OCI-M2 (cell line): ENCODE data around the gene ACY1.

Experiments
- DNase-seq: peaks from one replicate; lab custom pipeline; 2025; ENCODE audit not compliant: unreplicated experiment; lab: John Stamatoyannopoulos, UW

The ACY1 gene

DNA sequence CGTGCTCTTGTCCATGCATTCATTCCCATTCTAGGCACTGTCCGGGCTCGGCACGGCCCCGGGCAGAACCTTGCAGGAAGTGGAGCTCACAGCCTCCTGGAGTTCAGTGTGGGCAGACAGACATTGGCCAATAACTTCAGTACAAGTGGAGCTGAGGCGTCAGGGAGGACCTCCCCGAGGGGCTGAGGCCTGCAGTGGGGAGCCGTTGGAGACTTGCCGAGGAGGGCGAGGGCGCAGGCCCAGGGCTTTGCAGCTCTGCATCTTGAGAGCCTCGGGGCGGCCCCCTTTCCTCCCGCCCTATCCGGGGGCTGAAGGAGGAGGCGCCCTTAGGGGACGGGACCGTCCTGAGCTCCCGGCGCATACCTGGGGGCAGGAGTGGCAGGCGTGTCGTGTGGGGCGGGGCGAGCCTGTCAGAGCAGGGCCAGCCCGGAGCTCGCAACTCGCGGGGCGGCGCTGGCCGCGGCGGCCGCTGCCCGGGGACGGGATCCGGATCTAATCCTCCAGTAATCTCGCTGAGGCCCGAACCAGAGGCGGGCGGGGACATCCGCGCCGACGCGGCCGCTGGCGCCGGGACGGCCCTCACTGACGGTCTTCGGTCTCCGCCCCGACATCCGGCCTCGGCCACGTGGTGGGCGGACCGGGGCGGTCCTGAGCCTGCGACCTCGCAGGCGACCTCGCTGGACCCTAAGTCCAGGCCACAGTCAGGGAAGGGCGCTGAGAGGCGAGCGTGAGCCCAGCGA lies at the start of gene ACY1:
Gene ACY1 (plus strand): TSS at position 698 of the 740 bp plus-strand sequence. CDS start 530 bp downstream, outside the sequence.
- peak; percentile 59 for DNase-seq

DNA sequence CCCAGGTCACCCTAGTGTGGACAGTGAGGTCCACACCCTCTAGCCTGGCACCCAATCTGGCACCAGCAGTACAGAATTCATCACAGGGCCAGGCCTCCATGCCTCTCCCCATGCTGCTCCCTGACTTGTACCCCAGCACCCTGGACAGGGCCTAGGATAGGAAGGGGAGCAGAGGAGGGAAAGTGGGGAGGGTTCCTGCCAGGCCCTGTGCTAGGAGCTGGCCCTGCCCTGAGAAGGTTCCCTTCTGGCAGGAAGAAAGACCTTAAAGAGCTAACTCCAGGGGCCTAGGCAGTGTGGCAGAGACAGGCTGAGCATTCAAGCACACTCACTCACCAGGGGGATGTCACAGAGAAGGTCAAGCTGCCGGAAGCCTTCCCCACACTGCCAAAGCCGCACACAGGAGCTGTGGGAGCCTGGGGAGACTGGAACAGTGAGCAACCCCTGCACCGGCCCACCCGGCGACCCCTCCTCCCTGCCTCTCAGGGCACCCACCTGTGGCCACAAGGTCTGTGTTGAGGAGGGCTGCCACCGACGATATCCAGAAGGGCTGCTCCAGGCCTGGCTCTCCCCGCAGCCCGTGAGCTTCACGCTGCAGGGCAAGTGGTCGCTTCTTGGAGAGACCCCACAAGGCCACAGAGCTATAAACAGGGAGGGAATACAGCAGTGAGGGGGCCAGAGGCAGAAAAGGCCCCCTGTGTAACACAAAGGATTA lies 49.0 kb upstream of the ACY1 start:
- no peak for DNase-seq

DNA sequence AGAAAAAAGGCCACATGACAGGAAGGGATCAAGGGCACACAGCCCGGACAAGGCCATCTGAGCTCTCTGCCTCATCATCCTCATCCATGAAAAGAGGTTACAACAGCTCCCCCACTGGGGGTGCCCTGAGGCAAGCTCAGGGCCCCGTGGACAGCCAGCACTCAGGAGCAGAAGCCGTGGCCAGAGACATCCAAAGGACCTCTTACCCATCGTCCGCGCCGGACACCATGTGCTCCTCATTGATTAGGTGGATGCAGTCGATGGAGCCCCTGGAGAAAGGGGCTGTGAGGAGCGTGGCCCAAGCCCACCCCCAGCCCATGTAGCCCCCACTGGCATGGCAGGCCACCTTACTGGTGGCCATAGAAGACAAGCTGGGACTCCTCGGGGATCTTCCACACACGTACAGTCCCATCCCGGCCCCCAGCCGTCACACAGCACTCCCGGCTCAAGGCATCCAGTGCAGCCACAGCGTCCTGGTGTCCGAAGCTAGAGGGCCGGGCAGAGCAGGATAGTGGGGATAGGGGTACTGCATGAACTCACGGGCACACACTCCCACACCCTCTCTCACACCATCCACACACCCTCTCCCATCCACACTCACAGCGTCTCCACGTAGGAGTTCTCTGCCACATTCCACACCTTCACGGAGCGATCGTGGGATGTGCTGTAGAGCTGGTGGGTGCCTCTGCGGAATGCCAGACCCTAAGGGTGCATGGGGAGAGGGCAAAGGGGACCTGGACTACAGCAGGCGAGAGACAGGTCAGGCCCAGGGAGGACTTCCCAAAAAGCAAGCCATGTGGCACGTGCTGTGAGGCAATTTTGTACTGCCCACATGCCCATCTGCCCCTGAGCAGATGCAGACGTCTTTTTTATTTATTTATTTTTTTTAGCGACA lies 48.1 kb upstream of the ACY1 start:
- DNase-seq: no peak

GRCh38 chr3:51935886-51936755 lies 47.2 kb upstream of the ACY1 start:
- no peak for DNase-seq

DNA sequence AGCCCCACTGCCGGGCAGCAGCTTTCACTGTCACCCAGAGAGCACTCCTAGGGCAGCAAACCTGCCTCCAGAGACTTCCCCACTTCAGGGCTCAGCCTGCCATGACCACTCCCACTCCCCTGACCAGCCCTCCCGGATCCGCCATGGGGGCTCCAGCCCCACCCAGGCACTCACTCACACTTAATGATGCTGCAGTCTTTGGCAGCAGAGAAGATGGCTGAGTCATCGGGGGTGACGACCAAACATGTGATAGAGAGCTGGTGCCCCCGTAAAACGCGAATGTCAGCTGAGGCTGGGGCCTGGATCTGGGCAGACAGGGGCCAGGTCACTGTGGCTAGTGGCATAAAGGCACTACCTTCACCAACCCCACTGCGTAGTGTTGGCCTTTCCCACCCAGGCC lies 46.3 kb upstream of the ACY1 start:
- no peak for DNase-seq

DNA sequence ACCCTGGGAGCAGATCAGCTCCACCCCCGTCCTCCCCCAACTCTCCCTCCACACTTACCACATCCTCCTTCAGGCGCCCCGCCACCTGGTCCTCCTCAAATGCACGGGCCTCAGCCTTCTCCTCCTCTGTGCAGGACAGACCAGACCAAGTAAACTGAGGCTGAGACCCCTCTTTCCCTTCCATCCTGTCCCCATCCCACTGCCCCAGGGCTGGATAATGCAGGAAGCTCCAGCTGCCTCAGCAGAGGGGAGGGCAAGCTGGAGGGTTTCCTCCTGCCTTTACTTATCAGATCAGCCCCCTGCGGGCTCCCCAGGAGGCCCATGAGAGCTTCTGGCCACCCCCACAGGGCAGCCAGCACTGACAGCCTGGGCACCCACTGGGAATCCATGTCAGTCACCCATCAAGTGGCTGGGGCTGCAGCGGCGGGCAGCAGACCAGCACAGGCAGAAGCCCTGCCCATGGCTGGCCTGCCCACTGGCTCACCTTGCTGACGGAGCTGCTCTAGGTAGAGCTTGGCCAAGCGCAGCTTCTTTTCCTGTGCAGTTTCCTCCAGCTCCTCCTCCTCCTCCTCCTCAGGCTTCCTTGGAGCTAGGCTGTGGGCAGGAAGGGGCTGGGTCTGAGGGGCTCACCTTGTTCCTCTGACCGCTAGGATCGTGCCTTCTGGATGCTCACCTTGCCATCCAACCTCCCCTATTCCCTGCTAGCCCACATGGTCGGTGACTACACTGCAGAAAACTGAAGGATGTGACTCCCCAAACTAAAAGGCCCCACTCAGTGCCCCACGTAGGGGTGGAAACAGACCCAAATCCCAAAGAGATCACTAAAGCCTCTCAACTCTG lies 45.5 kb upstream of the ACY1 start:
- no peak for DNase-seq

DNA sequence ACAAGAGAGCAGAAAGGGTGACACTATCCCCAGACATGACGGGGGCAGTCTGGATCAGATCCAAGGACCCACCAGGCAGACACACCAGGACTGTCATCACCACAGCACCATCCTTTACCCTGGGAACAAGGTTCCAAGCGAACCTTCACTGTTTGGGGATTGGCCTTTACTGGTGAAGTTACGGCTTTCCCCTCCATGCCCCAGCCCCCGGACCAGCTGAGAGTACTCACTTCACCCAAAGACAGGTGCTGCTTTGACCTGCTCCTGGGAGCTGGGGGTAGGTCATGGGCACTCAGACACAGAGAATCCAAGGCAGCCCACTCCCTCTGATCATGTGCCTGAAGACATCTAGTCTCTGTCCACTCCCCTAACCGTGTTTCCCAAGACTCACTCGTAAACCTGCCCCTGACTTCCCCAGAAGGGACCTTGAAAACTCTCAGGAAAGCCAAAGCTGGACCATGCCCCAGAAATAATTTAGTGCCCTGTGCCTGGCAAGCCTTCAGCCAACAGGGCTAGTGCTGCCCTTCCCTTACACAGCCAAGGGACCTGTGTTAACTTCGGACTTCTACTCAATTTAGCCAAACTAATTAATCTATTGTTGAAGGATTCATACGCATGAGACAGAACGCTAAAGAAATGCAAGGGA lies 44.4 kb upstream of the ACY1 start:
- no peak for DNase-seq

DNA sequence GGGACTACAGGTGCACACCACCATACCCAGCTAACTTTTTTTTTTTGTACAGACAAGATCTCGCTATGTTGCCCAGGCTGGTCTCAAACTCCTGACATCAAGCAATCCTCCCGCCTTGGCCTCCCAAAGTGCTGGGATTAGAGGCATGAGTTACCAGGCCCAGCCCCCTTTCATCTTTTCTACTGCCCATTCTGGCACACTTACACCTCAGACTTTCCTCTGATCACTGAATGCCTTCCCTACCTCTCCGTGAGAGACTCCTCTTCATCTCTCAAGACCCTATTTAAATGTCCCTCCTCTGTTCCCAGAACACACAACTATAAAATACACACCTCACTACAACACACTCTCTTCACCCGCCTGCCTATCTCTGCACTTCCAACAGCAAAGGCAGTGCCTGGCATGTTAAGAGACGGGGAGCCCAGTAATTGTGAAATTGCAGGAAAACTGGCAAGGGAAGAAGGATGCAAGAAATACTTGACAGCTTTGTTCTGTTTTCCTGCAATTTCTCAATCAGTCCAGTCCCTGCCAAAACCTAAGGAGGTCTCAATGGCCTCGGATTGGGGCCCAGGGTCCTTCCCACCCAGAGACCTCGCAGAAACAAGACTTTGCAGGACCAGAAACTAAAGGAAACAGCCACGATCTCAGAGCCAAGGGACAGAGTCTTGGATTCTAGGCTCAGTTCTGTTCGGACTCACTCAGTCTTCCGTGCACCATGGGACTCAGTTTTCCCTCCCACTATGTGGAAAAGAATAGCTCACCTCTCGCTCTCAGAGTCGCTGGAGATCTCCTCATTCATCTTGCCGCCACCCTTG lies 42.5 kb upstream of the ACY1 start:
- DNase-seq: no peak

DNA sequence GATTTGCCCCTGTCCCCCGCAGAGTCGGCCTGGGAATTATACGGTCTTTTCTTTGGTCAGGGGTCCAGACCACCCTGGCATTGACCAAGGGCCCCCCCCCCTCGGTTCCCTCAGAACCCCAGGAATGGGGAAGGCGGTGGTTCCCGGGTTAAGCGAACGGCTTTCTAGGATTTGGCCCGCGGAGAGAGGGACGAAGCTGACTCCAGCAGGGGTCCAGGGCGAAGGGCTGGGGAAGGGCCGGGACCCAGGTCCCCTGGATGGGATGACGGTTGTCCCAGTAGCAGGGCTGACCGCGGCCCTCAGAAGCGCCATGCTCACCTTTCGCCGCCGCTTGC lies 41.9 kb upstream of the ACY1 start:
- DNase-seq: no peak

- DNase-seq: peak; percentile 94
Observed at GRCh38 chr3:51941798-51942602, 41.3 kb upstream of the ACY1 start, which contains the start of the genes PARP3 and RRP9. PARP3 (plus strand) TSS chr3:51942363; CDS start chr3:51943356, 993 bp downstream. RRP9 (minus strand) TSS chr3:51941904; CDS start chr3:51941867, 37 bp downstream.

DNA sequence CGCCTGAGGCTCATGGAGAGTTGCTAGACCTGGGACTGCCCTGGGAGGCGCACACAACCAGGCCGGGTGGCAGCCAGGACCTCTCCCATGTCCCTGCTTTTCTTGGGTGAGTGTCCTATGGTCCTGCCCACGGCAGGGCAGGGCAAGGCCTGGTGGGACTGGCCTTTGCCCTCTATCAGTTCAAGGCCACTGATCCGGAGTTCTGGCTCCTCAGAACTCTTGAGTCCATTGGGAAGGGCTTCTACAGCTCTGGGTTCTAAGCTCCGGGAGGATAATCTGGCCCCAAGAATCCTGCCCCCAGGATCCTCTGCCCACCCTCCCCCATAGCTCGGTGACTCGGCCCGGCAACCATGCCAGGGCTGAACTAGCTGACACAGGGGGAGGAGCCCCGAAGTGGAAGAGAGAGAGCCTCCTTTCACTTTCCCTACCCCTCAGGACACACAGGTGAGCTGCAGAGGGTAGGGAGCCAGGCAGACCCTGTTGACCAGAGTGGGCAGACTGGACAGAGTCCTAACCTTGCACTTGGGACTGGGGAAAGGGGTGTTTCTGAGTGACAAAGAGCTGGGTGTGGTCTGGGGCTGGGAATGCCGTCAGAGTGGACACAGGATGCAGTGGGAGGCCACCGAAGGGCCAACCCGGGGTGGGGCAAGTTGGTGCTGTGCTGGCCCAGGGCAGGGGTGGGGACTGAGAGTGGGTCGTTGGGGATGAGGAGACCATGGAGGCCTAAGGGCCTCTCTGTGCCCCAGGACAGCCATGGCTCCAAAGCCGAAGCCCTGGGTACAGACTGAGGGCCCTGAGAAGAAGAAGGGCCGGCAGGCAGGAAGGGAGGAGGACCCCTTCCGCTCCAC lies 40.5 kb upstream of the ACY1 start:
- no peak for DNase-seq

GRCh38 chr3:51943451-51944391 lies 39.6 kb upstream of the ACY1 start:
- no peak for DNase-seq

- DNase-seq: no peak
Observed at GRCh38 chr3:51944451-51945021, 38.8 kb upstream of the ACY1 start.

- no peak for DNase-seq
Observed at GRCh38 chr3:51945031-51945840, 38.1 kb upstream of the ACY1 start.
